Endometrial microvascular endothelial cells (primary cell): ENCODE data around the gene CACNA1A. TPM values are rescaled to one million over a fixed set of nuclear protein-coding genes. Genes with fewer than 3 reads are reported as not detected.
"Not testable (repeated sequence)": the region's sequence is repeated elsewhere in the genome, so short reads cannot be mapped to it uniquely, and the experiment has no call there.

Experiments used
- in situ Hi-C: cut with HindIII; loops from 2 replicates; pipeline ENCODE4 v1.10.0; 2017; ENCODE audit warnings: low sequenced_read_pairs, low pct_unique_long_range_greater_than_20kb; ENCODE audit errors: inconsistent ontology term
- total RNA-seq: library from RNA; depleted of rRNA; stranded (reverse); fragments of >200 nt; gene quantifications from one replicate; pipeline ENCODE4 v1.2.3, GENCODE V29; 2015; ENCODE audit errors: inconsistent ontology term

The CACNA1A gene
- total RNA-seq, 1 donor from 2014 or later: not detected

GRCh38 chr19:13190781-13191540 lies 315.3 kb downstream of the CACNA1A start:
- in situ Hi-C loops: no loop called here

DNA sequence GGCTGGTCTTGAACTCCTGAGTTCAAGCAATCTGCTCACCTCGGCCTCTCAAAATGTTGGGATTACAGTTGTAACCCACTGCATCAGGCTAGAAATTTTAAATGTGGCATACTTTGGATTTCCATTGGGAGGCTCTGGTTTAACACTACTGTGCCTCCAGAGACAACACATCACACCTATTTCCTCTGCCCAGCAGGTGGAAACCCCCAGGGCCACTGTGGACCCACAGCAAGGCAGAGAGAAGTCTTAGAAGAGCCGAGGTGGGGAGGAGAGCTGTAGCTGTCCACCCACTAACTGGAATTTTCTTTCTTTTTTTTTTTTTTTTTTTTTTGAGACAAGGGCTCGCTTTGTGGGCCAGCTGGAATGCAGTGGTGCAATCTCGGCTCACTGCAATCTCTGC lies 316.7 kb downstream of the CACNA1A start:
- in situ Hi-C loops: no loop called here

DNA sequence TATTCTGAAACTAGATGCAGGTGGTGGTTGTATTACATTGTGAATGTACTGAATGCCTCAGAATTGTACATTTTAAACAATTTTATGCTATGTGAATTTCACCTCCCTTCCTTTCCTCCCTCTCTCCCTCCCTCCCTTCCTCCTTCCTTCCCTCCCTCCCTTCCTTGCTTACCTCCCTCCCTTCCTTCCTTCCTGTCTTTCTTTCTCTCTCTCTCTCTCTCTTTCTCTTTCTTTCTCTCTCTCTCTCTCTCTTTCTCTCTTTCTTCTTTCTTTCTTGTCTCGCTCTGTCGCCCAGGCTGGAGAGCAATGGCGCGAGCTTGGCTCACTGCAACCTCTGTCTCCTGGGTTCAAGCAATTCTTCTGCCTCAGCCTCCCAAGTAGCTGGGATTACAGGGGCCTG lies 318.9 kb downstream of the CACNA1A start:
- in situ Hi-C loops: no loop called here

DNA sequence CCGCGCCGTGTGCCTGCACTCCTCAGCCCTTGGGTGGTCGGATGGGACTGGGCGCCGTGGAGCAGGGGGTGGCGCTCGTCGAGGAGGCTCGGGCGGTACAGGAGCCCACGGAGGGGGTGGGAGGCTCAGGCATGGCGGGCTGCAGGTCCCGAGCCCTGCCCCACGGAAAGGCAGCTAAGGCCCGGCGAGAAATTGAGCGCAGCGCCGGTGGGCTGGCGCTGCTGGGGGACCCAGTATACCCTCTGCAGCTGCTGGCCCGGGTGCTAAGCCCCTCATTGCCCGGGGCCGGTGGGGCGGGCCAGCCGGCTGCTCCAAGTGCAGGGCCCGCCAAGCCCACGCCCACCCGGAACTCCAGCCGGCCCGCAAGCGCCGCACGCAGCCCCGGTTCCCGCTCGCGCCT lies 319.6 kb downstream of the CACNA1A start:
- in situ Hi-C loops: not testable (repeated sequence)

DNA sequence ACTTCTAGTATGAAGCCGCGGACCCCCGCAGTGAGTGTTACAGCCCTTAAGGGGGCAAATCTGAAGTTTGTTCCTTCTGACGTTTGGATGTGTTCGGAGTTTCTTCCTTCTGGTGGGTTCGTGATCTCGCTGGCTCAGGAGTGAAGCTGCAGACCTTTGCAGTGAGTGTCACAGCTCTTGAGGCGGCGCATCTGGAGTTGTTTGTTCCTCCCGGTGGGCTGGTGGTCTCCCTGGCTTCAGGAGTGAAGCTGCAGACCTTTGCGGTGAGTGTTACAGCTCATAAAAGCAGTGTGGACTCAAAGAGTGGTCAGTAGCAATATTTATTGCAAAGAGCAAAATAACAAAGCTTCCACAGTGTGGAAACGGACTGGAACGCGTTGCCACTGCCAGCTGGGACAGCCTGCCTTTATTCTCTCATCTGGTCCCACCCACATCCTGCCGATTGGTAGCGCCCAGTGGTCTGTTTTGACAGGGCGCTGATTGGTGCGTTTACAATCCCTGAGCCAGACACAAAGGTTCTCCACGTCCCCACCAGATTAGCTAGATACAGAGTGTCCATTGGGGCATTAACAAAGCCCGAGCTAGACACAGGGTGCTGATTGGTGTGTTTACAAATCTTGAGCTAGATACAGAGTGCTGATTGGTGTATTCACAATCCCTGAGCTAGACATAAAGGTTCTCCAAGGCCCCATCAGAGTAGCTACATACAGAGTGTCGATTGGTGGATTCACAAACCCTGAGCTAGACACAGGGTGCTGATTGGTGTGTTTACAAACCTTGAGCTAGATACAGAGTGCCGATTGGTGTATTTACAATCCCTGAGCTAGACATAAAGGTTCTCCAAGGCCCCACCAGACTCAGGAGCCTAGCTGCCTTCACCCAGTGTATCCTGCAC lies 320.3 kb downstream of the CACNA1A start:
- in situ Hi-C loops: not testable (repeated sequence)

DNA sequence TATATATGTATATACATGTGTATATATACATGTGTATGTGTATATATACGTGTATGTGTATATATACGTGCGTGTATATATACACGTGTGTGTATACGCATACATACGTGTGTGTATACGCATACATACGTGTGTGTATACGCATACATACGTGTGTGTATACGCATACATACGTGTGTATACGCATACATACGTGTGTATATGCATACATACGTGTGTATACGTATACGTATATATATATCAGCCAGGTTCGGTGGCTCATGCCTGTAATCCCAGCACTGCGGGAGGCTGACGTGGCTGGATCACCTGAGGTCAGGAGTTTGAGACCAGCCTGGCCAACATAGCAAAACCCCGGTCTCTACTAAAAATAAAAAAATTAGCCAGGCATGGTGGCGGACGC lies 321.4 kb downstream of the CACNA1A start:
- in situ Hi-C loops: not testable (repeated sequence)

- in situ Hi-C loops: no loop called here
Measured at GRCh38 chr19:13181747-13182388, 324.4 kb downstream of the CACNA1A start.

DNA sequence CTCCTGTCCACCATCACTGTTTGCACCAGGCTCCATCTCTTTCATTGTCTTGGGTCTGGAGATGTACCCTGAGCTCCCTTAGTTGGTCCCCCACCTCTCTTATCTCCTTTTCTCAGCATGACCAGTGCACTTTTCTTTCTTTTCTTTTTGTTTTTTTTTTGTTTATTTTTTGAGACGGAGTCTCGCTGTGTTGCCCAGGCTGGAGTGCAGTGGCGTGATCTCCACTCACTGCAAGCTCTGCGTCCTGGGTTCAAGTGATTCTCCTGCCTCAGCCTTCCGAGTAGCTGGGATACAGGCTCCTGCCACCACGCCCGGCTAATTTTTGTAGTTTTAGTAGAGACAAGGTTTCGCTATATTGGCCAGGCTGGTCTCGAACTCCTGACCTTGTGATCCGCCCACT lies 328.0 kb downstream of the CACNA1A start:
- in situ Hi-C loops: not testable (repeated sequence)

DNA sequence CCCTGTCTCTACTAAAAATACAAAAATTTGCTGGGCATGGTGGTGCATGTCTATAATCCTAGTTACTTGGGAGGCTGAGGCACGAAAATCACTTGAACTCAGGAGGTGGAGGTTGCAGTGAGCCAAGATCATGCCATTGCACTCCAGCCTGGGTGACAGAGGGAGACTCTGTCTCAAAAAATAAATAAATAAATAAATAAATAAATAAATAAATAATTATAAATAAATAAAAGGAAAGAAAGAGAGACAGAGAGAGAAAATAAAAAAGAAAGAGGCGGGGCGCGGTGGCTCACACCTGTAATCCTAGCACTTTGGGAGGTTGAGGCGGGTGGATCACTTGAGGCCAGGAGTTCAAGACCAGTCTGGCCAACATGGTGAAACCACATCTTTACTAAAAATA lies 328.7 kb downstream of the CACNA1A start:
- in situ Hi-C loops: not testable (repeated sequence)

GRCh38 chr19:13176345-13176744 lies 329.9 kb downstream of the CACNA1A start:
- in situ Hi-C loops: no loop called here

- in situ Hi-C loops: no loop called here
Measured at GRCh38 chr19:13173139-13173737, 333.0 kb downstream of the CACNA1A start.

GRCh38 chr19:13172346-13173138 lies 333.7 kb downstream of the CACNA1A start:
- in situ Hi-C loops: no loop called here

DNA sequence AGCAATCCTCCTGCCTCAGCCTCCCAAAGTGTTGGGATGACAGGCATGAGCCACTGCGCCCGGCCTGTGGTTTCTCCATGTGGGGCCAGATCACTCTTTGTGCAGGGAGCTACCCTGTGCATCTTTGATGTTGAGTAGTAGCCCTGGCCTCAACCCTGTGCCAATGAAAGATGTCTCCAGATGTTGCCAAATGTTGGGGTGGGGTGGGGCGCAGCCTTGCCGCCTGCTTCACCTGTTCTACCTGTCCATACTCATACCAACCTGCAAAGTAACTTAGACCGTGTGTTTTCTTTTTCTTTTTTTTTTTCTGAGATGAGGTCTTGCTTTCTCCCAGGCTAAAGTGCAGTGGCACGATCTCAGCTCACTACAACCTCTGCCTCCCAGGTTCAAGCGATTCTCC lies 335.1 kb downstream of the CACNA1A start:
- in situ Hi-C loops: no loop called here

DNA sequence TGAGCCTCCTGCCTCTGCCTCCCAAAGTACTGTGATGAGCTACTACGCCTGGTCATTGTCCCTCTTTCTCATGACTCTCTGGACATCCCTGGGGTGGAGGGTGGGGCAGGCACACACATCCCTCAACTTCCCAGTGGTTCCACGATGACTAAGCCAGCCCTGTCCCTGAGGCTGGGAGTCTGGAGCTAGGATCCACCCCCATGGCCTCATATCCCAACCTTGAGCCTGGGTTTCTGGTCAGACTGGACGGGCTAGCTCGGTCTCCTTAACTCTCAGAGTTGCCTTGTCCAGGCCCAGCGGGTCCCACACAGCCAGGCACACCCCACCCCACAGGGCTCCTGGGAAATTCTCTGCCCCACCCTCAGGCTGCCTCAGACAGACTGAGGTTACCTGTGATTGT lies 336.5 kb downstream of the CACNA1A start:
- in situ Hi-C loops: no loop called here

- in situ Hi-C loops: not testable (repeated sequence)
Measured at GRCh38 chr19:13166151-13166550, 340.1 kb downstream of the CACNA1A start.

GRCh38 chr19:13165162-13165997 lies 340.9 kb downstream of the CACNA1A start:
- in situ Hi-C loops: no loop called here

- in situ Hi-C loops: no loop called here
Measured at GRCh38 chr19:13164343-13165161, 341.7 kb downstream of the CACNA1A start.
